Chondrocyte (in vitro differentiated cells): ENCODE results near the gene ATP6V1E1. TPM values are rescaled to one million over a fixed set of nuclear protein-coding genes. Genes with fewer than 3 reads are reported as not detected.

ENCODE experiments used
- DNase-seq: peaks from one replicate; pipeline ENCODE4 v3.0.0; 2021; ENCODE audit warnings: mixed read lengths, low spot score
- H3K27ac Mint-ChIP-seq: one replicate; pipeline ENCODE4 v1.8.0; 2021; ENCODE audit warnings: mild to moderate bottlenecking, moderate library complexity, mixed read lengths; ENCODE audit not compliant: unreplicated experiment
- H3K27me3 Mint-ChIP-seq: 2 replicates; pipeline ENCODE4 v1.8.0; 2021; ENCODE audit warnings: low read depth, mixed read lengths
- H3K36me3 Mint-ChIP-seq: 2 replicates; pipeline ENCODE4 v1.8.0; 2021; ENCODE audit warnings: low read depth, mixed read lengths
- H3K4me1 Mint-ChIP-seq: 2 replicates; pipeline ENCODE4 v1.8.0; 2021; ENCODE audit warnings: low read depth, mild to moderate bottlenecking, mixed read lengths
- H3K4me3 Mint-ChIP-seq: one replicate; pipeline ENCODE4 v1.8.0; 2021; ENCODE audit warnings: mild to moderate bottlenecking, moderate library complexity, mixed read lengths; ENCODE audit not compliant: unreplicated experiment
- H3K9me3 Mint-ChIP-seq: 2 replicates; pipeline ENCODE4 v1.8.0; 2021; ENCODE audit warnings: low read depth, mixed read lengths
- total RNA-seq: library from RNA; stranded (reverse); gene quantifications from 3 replicates; pipeline ENCODE4 v1.2.1, GENCODE V29; 2021
- TF ChIP-seq, protein P1 (sequence below): fragments of 200-600 bp; sonication (generic); IDR thresholded peaks from 2 replicates; pipeline ENCODE4 v1.5.0; 2021; ENCODE audit warnings: antibody characterized with exemption, mild to moderate bottlenecking, moderate library complexity

ATP6V1E1 gene
- total RNA-seq, 1 donor from 2014 or later: 120 TPM

DNA sequence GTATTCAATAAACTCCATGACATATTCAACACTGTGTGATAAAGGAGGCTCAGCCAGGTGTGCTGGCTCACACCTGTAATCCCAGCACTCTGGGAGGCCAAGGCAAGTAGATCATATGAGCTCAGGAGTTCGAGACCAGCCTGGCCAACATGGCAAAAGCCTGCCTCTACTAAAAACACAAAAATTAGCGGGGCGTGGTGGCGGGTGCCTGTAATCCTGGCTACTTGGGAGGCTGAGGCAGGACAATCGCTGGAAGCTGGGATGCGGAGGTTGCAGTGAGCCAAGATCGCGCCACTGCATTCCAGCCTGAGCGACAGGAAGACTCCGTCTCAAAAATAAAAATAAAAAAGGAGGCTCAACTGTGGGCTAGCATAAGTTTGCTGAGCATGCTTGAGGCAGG, 69.4 kb downstream of the ATP6V1E1 start:
- Mint-ChIP-seq H3K9me3 (no peaks in the 10 kb centered on the region), H3K27ac (no peak overlapping the region), H3K4me3 (no peak overlapping the region), H3K4me1 (peaks cover 13% of the 10 kb centered on the region), H3K36me3 (no peaks in the 10 kb centered on the region), H3K27me3 (no peaks in the 10 kb centered on the region)
- no peak for DNase-seq
- TF ChIP-seq, protein P1, sequence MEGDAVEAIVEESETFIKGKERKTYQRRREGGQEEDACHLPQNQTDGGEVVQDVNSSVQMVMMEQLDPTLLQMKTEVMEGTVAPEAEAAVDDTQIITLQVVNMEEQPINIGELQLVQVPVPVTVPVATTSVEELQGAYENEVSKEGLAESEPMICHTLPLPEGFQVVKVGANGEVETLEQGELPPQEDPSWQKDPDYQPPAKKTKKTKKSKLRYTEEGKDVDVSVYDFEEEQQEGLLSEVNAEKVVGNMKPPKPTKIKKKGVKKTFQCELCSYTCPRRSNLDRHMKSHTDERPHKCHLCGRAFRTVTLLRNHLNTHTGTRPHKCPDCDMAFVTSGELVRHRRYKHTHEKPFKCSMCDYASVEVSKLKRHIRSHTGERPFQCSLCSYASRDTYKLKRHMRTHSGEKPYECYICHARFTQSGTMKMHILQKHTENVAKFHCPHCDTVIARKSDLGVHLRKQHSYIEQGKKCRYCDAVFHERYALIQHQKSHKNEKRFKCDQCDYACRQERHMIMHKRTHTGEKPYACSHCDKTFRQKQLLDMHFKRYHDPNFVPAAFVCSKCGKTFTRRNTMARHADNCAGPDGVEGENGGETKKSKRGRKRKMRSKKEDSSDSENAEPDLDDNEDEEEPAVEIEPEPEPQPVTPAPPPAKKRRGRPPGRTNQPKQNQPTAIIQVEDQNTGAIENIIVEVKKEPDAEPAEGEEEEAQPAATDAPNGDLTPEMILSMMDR: no peak

GRCh38 chr22:17554814-17555213, 73.7 kb downstream of the ATP6V1E1 start:
- Mint-ChIP-seq H3K4me1 (peaks cover 3% of the 10 kb centered on the region), H3K27ac (no peak overlapping the region), H3K36me3 (no peaks in the 10 kb centered on the region), H3K9me3 (no peaks in the 10 kb centered on the region), H3K4me3 (no peak overlapping the region), H3K27me3 (no peaks in the 10 kb centered on the region)
- no peak for DNase-seq
- TF ChIP-seq, protein P1: no peak

GRCh38 chr22:17552737-17553136, 75.8 kb downstream of the ATP6V1E1 start:
- Mint-ChIP-seq H3K36me3 (no peaks in the 10 kb centered on the region), H3K4me1 (peaks cover 3% of the 10 kb centered on the region), H3K9me3 (no peaks in the 10 kb centered on the region), H3K27me3 (no peaks in the 10 kb centered on the region), H3K4me3 (no peak overlapping the region), H3K27ac (no peak overlapping the region)
- DNase-seq: no peak
- TF ChIP-seq, protein P1: no peak

GRCh38 chr22:17549655-17550054, 78.9 kb downstream of the ATP6V1E1 start:
- H3K27ac Mint-ChIP-seq: no peak overlapping the region
- no peaks in the 10 kb centered on the region for H3K9me3 Mint-ChIP-seq
- TF ChIP-seq, protein P1: no peak
- peaks cover 3% of the 10 kb centered on the region for H3K4me1 Mint-ChIP-seq
- no peak for DNase-seq
- no peaks in the 10 kb centered on the region for H3K27me3 Mint-ChIP-seq
- no peak overlapping the region for H3K4me3 Mint-ChIP-seq
- H3K36me3 Mint-ChIP-seq: no peaks in the 10 kb centered on the region

DNA sequence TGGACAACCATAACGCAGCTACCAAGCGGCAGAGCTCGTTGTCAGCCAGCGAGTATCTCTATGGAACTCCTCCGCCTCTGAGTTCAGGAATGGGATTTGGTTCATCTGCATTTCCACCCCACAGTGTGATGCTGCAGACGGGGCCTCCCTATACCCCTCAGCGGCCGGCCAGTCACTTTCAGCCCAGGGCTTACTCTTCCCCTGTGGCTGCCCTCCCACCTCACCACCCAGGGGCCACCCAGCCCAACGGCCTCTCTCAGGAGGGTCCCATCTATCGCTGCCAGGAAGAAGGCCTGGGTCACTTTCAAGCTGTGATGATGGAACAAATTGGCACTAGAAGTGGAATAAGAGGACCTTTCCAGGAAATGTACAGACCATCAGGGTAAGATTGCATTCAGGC, 79.4 kb downstream of the ATP6V1E1 start:
- TF ChIP-seq, protein P1: no peak
- Mint-ChIP-seq H3K27me3 (no peaks in the 10 kb centered on the region), H3K36me3 (no peaks in the 10 kb centered on the region), H3K9me3 (no peaks in the 10 kb centered on the region), H3K27ac (no peak overlapping the region), H3K4me1 (peaks cover 3% of the 10 kb centered on the region), H3K4me3 (no peak overlapping the region)
- DNase-seq: no peak
